OCI-LY1 (cell line): ENCODE measurements around the gene GIGYF2.

ENCODE experiments used
- H2AFZ ChIP-seq: fragments of 200-600 bp; sonication (generic), shearing (Covaris generic); 2 replicates; pipeline ENCODE4 v1.6.0; 2014; ENCODE audit warnings: antibody characterized with exemption, mild to moderate bottlenecking, low read length
- H3F3A ChIP-seq: fragments of 200-600 bp; sonication (generic), shearing (Covaris generic); 2 replicates; pipeline ENCODE4 v1.6.0; 2014; ENCODE audit warnings: mild to moderate bottlenecking, antibody characterized with exemption, low read length, moderate library complexity; ENCODE audit not compliant: insufficient read depth
- H3K27ac ChIP-seq: fragments of 200-600 bp; sonication (generic); 2 replicates; pipeline ENCODE4 v1.5.1; 2014; ENCODE audit warnings: low read length, mixed run types, mild to moderate bottlenecking, low read depth; ENCODE audit not compliant: poor library complexity, severe bottlenecking
- H3K27me3 ChIP-seq: fragments of 200-600 bp; sonication (generic); 2 replicates; pipeline ENCODE4 v1.6.0; 2014; ENCODE audit warnings: antibody characterized with exemption, mild to moderate bottlenecking, low read length, moderate library complexity; ENCODE audit not compliant: insufficient read depth
- H3K36me3 ChIP-seq: fragments of 200-600 bp; sonication (generic); 2 replicates; pipeline ENCODE4 v1.6.1; 2014; ENCODE audit warnings: mild to moderate bottlenecking, antibody characterized with exemption, low read length, moderate library complexity, mixed read lengths; ENCODE audit not compliant: insufficient read depth
- H3K4me1 ChIP-seq: fragments of 200-600 bp; sonication (generic); 2 replicates; pipeline ENCODE4 v1.5.1; 2014; ENCODE audit warnings: mild to moderate bottlenecking, low read length, moderate library complexity; ENCODE audit not compliant: insufficient read depth, severe bottlenecking
- H3K4me2 ChIP-seq: fragments of 200-600 bp; sonication (generic), shearing (Covaris generic); 2 replicates; pipeline ENCODE4 v1.6.1; 2014; ENCODE audit warnings: low read length
- H3K4me3 ChIP-seq: fragments of 200-600 bp; sonication (generic); 2 replicates; pipeline ENCODE4 v1.5.1; 2014; ENCODE audit warnings: low read length, low read depth, mild to moderate bottlenecking, mixed read lengths; ENCODE audit not compliant: poor library complexity, severe bottlenecking
- H3K79me2 ChIP-seq: fragments of 200-600 bp; shearing (Covaris generic); 2 replicates; pipeline ENCODE4 v1.6.1; 2016; ENCODE audit warnings: mixed run types, low read length, mixed read lengths; ENCODE audit not compliant: insufficient read depth
- H3K9ac ChIP-seq: fragments of 200-600 bp; sonication (generic), shearing (Covaris generic); 2 replicates; pipeline ENCODE4 v1.6.1; 2014; ENCODE audit warnings: mild to moderate bottlenecking, low read length, mixed read lengths
- H3K9me2 ChIP-seq: fragments of 200-600 bp; sonication (generic), shearing (Covaris generic); 2 replicates; pipeline ENCODE4 v1.6.1; 2014; ENCODE audit warnings: low read depth, mild to moderate bottlenecking, low read length, mixed read lengths
- H3K9me3 ChIP-seq: fragments of 200-600 bp; shearing (Covaris generic); 2 replicates; pipeline ENCODE4 v1.6.1; 2014; ENCODE audit warnings: low read length, mixed read lengths
- H4K20me1 ChIP-seq: fragments of 200-600 bp; sonication (generic), shearing (Covaris generic); 2 replicates; pipeline ENCODE4 v1.6.0; 2016; ENCODE audit warnings: mild to moderate bottlenecking, low read length; ENCODE audit not compliant: insufficient read depth
- EZH2 ChIP-seq: fragments of 200-600 bp; sonication (generic), shearing (Covaris generic); IDR thresholded peaks from 2 replicates; pipeline ENCODE4 v1.8.0; 2017; ENCODE audit warnings: borderline replicate concordance, mixed run types, mild to moderate bottlenecking, antibody characterized with exemption, low read length, moderate library complexity, mixed read lengths
- TF ChIP-seq, protein P1 (sequence below): fragments of 200-600 bp; sonication (generic), shearing (Covaris generic); IDR thresholded peaks from 2 replicates; pipeline ENCODE4 v1.5.1; 2017; ENCODE audit warnings: mild to moderate bottlenecking, antibody characterized with exemption, low read length, moderate library complexity, mixed read lengths

The GIGYF2 gene

DNA sequence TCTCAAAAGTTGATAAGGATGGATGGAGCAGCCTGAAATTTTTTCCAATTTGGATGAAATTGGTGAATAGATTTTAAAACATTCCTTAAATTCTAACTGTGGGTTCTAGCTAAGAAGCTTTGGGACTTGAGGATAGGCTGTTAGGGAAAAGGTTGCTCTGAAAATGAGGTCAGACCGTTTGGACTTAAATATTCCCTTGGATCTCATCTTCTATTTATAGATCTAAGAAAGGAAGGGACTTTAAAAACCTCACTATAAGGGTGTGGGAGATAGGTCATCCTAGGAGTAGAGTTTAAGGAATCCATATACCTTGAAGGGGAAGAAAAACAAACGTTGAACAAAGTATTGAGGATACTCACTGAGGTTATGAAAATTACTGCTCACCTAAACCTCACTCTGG is 155.5 kb downstream of the GIGYF2 start:
- Histone ChIP-seq H3K27ac (no peak overlapping the region), H3K4me2 (no peak overlapping the region), H3K9me3 (no peaks in the 10 kb centered on the region), H3F3A (no peaks in the 10 kb centered on the region), H3K9me2 (no peaks in the 10 kb centered on the region), H3K36me3 (peaks cover 79% of the 10 kb centered on the region), H3K4me1 (no peaks in the 10 kb centered on the region), H3K9ac (no peak overlapping the region), H3K4me3 (no peak overlapping the region), H3K79me2 (no peaks in the 10 kb centered on the region), H4K20me1 (no peaks in the 10 kb centered on the region), H3K27me3 (no peaks in the 10 kb centered on the region), H2AFZ (no peak overlapping the region)
- TF ChIP-seq EZH2: no peak
- TF ChIP-seq, protein P1, sequence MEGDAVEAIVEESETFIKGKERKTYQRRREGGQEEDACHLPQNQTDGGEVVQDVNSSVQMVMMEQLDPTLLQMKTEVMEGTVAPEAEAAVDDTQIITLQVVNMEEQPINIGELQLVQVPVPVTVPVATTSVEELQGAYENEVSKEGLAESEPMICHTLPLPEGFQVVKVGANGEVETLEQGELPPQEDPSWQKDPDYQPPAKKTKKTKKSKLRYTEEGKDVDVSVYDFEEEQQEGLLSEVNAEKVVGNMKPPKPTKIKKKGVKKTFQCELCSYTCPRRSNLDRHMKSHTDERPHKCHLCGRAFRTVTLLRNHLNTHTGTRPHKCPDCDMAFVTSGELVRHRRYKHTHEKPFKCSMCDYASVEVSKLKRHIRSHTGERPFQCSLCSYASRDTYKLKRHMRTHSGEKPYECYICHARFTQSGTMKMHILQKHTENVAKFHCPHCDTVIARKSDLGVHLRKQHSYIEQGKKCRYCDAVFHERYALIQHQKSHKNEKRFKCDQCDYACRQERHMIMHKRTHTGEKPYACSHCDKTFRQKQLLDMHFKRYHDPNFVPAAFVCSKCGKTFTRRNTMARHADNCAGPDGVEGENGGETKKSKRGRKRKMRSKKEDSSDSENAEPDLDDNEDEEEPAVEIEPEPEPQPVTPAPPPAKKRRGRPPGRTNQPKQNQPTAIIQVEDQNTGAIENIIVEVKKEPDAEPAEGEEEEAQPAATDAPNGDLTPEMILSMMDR: no peak

DNA sequence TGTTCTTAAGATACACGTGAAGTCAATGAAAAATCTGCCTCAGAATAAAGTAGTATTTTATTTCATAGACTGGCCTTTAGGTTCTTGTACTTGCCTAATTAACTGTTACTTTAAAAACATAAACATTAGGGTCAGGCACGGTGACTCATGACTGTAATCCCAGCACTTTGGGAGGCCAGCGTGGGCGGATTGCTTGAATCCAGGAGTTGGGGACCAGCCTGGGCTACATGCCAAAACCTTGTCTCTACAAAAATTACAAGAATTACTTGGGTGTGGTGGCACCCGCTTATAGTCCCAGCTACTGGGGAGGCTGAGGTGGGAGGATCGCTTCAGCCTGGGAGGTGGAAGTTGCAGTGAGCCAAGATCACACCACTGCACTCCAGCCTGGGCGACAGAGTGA is 157.0 kb downstream of the GIGYF2 start:
- Histone ChIP-seq H3K79me2 (no peaks in the 10 kb centered on the region), H3K9me2 (no peaks in the 10 kb centered on the region), H3K36me3 (peaks cover 79% of the 10 kb centered on the region), H2AFZ (no peak overlapping the region), H3K9ac (no peak overlapping the region), H3K9me3 (no peaks in the 10 kb centered on the region), H3F3A (no peaks in the 10 kb centered on the region), H3K4me2 (no peak overlapping the region), H3K4me1 (no peaks in the 10 kb centered on the region), H4K20me1 (no peaks in the 10 kb centered on the region), H3K27ac (no peak overlapping the region), H3K27me3 (no peaks in the 10 kb centered on the region), H3K4me3 (no peak overlapping the region)
- TF ChIP-seq, protein P1: no peak
- no peak for TF ChIP-seq EZH2

DNA sequence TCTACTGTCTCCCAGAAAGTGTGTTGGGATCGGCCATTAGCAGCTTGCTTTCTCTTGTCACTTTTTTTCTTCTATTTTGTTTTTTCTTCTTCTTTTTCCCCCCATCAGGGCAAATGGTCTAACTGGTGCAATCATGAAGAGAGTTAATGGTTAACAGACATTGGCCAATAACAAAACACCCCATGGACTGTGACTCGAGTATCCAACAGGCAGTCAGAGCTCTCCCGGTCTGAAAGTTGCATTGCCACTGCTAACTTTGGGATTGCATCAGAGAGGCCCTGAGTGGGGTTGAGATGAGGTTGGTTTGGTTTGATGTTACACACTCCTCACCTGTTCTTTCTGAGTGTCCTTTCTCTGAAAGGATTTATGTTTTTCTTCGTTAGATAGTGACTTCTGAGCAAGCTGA is 160.0 kb downstream of the GIGYF2 start:
- Histone ChIP-seq H3K4me2 (no peak overlapping the region), H3K9ac (no peak overlapping the region), H3K9me2 (no peaks in the 10 kb centered on the region), H2AFZ (no peak overlapping the region), H3K36me3 (peaks cover 53% of the 10 kb centered on the region), H3K4me1 (no peaks in the 10 kb centered on the region), H3F3A (no peaks in the 10 kb centered on the region), H3K4me3 (no peak overlapping the region), H4K20me1 (no peaks in the 10 kb centered on the region), H3K27ac (no peak overlapping the region), H3K79me2 (no peaks in the 10 kb centered on the region), H3K9me3 (no peaks in the 10 kb centered on the region), H3K27me3 (no peaks in the 10 kb centered on the region)
- no peak for TF ChIP-seq EZH2
- TF ChIP-seq, protein P1: no peak
